HG03135 (cell line): ENCODE results near the gene CENPE.
A peak's percentile ranks its signal among the peaks of the same experiment; 100 is the strongest.

ENCODE experiments used
- ATAC-seq: cut with Tn5 transposase; IDR thresholded peaks from one replicate; pipeline ENCODE4 v1.9.1; 2021; ENCODE audit warnings: mild to moderate bottlenecking, moderate library complexity; ENCODE audit not compliant: unreplicated experiment

Gene CENPE

GRCh38 chr4:103136671-103137445 is 61.3 kb downstream of the CENPE start:
- ATAC-seq: no peak

- ATAC-seq: no peak
Measured at GRCh38 chr4:103129174-103129573, 69.0 kb downstream of the CENPE start.

DNA sequence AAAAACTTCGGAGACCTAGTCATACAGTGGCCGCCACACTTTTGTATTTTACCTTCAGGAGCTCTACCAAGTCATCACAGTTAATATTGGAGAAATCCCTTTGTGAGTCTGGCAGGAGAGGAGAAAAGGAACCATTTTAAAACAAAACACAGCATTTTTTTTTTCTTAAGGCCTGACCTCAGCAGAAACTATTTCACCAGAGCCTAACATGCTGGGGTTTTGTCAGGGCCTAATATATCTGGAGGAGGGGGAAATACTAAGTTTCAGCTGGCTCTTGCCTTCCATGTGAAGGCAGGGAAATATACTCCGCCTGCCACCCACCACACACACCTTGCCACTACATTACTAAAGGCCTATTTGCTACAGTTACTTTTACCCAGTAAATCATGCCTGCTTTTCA is 72.0 kb downstream of the CENPE start:
- no peak for ATAC-seq

DNA sequence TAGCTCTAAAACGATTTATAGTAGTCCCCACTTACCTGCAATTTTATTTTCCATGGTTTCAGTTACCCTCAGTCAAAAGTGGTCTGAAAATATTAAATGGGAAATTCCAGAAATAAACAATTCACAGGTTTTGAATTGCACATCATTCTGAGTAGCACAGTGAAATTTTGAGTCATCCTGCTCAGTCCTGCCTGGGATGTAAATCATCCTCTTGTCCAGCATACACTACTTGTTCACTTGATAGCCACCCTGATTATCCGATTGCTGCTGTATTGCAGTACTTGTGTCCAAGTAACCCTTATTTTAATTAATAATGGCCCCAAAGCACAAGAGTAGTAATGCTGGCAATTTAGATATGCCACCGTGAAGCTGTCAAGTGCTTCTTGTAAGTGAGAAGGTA is 75.0 kb downstream of the CENPE start:
- ATAC-seq: no peak

DNA sequence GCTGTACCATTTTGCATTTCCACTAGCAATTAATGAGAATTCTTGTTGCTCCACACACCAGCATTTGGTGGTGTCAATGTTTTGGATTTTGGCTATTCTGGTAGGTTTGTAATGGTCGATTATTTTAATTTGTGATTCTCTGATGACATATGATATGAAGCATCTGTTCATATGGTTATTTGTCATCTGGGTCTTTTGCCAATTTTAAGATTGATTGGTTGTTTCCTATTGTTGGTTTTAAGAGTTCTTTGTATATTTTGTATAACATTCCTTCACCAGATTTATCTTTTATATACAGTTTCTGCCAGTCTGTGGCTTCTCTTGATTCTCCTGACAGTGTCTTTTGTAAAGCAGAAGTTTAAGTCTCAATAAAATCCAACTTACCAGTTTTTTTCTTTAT is 80.0 kb downstream of the CENPE start:
- no peak for ATAC-seq

- no peak for ATAC-seq
Measured at GRCh38 chr4:103111598-103111997, 86.5 kb downstream of the CENPE start.

DNA sequence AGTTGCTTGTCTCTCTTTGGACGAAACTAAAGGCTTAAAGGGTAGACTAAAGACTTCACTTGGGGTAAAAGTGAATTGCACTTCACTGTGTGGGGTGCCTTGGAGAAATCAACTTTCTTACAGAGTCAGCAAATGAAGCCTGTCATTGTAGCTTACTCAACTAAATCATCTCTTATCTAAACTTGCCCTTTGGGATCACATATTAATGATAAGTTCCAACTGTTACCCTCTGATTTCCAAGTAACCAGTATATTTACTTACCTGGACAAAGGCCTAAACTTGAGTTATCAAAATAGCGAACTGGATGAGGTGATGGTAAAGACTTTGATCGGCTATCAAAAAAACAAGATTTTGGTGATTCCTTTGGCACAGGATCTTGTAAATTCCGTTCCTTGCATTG is 89.6 kb downstream of the CENPE start:
- no peak for ATAC-seq

- no peak for ATAC-seq
Measured at GRCh38 chr4:103105558-103106356, 92.4 kb downstream of the CENPE start.

DNA sequence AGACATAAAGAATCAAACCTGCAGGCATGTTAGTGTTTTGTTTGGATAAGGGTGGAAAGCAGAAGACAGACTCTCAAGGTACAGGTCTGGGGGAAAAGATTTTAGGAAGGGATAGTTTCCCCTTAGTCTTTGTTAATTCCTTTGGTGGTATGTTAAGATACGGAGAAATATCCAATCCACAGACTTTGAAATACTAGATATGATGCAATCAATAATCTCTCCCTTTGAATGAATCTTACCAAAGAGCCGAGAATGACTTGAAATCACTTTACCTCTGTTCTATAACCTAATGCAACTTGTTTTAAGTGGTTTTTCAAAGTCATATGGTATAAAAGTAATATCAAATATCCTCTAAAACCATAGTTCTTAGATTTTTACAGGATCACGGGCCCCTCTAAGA is 93.3 kb downstream of the CENPE start:
- ATAC-seq: no peak

- no peak for ATAC-seq
Measured at GRCh38 chr4:103100691-103101090, 97.5 kb downstream of the CENPE start.

DNA sequence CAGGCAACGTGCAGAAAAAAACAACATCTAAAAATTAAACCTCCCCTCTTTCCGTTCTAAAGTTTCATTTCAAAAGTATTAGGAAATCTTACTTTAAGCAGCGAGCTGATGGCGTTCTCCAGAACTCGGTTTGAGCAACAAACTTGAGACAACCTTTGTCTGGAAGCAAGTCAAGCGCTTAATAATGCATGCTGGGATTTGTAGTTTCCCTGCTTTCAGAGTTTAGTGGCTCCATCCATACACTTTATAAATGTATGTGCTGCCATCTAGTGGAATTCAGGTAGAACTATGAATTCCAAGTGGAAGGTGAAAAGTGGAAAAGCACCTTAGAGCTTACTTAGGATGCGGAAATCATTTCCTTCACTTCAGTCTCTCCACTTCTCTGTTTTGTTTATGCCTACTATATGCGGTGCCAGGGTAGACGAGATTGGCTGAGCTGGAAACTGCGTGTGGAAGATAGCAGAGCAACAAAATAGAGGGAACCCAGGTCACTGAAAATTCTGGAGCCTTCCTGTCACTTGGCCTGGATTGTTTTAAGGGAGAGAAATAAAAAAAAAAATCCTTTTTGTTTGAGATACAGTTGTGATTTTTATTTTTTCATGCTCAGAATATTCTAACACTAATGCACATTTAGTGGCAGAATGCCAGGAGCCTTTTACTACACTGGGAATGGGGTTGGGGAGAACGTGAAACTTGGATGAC is 98.3 kb downstream of the CENPE start, which contains the start of gene BDH2:
TSS of gene BDH2 (minus strand) at position 144 of the 702 bp plus-strand sequence. CDS start 3,580 bp downstream, outside the sequence.
- ATAC-seq: peak; percentile 96

GRCh38 chr4:103098756-103099440 is 99.2 kb downstream of the CENPE start:
- ATAC-seq: no peak

DNA sequence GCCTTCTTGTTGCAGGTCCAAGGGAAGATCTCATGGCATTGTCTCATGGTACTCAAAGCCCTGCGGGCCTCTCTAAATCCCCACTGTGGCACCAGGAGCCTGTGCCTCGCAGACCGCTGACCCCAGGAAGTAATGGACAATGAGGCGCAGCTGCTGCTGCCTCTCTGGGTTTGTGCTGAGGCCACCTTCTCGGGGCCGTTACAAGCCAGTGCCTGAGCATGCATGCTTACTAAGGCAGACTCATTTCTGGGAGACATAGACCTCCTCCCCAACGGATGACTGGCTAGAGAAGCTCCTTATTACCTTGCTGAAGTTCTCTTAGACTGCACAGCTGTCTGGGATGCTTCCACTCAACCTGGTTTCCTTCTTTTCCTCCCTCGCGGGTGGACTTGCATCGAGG is 99.8 kb downstream of the CENPE start:
- ATAC-seq: no peak

DNA sequence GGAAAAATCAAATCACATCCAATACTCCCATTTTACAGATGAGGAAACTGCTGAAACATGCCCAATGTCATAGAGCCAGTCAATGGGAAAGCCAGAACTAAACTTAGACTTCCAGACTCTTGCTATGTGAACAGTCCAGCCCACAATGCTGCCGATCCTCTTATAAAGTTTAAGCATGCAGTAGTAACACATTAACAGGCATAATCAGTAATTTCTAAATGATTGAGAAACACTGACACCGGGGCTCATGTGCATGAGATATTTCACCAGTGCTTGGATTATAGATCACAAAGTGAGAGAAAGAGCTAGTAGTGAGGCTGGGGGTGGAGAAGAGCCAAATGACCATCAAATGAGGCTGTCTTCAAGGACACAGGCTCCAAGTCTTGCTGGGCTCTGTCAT is 101.0 kb downstream of the CENPE start:
- no peak for ATAC-seq

DNA sequence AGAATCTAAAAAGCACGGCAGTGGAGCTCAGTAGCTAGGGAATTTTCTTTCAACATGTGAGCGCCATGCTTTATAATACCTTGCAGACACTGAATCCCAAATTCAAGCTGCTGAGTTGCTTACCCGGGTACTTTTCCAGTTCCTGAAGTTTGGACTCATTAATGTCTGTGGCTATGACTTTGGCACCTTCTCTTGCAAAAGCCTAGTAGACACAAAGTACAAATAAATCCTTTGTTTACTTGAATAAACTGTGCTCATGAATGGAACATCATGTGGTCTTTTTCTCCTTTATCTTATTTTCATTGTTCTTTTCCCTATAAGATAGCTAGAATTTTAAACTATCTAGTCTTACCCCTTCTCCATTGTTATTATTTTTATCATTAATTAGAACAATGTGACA is 103.1 kb downstream of the CENPE start:
- no peak for ATAC-seq

DNA sequence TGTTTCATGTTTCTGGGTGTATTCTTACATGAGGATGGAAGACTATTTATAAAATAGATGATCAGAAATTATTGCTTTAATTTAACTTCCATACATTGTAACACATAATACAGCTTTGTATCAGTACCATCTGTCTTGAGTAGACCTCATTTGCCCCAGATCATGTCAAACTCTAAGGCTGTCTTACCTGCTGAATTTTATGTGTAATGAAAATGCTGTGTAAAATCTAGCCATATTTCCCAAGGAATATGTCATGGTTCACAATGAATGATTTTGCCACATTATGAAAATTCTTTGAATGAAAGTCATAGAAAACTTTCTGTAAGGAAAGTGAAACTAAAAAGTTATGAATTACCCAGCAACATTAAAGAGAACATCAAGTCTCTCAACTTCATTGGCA is 105.9 kb downstream of the CENPE start:
- no peak for ATAC-seq

DNA sequence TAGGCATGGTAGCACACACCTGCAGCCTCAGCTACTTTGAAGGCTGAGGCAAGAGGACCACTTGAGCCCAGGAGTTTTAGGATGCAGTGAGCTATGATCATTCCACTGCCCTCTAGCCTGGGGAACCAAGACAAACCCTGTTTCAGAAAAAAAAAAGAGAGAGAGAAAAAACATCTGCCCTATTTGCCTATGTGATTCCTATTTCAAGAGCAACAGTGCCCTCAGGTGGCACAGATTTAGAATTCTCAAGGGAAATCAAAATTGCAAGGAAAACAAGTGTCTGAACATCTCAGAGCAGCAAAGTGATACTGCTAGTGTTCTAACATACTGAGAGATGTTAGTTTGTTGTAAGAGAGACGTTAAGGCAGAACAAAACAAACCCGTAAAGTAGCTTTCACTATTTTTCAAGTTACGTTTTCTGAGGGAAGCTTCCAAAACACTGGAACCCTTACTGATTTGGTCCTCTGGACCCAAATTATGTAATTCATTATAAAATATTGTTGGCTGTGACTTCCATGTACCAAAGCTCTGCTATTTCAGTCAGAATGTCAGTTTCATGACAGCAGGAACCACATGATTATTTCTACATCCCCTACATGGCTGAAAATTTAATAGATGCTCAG is 106.4 kb downstream of the CENPE start:
- peak; percentile 78 for ATAC-seq

GRCh38 chr4:103089481-103089880 is 108.7 kb downstream of the CENPE start:
- no peak for ATAC-seq

DNA sequence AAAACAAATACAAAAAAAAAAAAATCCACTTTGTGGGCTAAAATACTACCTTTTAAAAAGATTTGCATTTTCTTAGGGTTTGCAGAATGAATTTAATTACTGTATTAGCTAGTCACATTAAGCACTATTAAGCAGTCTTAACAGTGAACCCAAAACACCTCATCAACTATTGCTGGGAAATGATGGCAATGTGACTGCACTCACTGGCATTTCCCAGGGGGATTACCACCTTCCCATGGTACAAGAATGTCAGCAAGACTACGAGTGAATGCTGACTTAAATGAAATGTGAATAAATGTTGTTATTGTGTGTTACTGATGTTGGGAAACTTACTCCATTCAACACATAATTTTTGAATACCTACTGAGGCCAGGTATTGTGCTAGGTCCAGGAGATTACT is 111.6 kb downstream of the CENPE start:
- no peak for ATAC-seq

GRCh38 chr4:103085555-103086196 is 112.5 kb downstream of the CENPE start:
- ATAC-seq: no peak
